ENCODE results near the gene PMFBP1.

- TF ChIP-seq, protein P1, sequence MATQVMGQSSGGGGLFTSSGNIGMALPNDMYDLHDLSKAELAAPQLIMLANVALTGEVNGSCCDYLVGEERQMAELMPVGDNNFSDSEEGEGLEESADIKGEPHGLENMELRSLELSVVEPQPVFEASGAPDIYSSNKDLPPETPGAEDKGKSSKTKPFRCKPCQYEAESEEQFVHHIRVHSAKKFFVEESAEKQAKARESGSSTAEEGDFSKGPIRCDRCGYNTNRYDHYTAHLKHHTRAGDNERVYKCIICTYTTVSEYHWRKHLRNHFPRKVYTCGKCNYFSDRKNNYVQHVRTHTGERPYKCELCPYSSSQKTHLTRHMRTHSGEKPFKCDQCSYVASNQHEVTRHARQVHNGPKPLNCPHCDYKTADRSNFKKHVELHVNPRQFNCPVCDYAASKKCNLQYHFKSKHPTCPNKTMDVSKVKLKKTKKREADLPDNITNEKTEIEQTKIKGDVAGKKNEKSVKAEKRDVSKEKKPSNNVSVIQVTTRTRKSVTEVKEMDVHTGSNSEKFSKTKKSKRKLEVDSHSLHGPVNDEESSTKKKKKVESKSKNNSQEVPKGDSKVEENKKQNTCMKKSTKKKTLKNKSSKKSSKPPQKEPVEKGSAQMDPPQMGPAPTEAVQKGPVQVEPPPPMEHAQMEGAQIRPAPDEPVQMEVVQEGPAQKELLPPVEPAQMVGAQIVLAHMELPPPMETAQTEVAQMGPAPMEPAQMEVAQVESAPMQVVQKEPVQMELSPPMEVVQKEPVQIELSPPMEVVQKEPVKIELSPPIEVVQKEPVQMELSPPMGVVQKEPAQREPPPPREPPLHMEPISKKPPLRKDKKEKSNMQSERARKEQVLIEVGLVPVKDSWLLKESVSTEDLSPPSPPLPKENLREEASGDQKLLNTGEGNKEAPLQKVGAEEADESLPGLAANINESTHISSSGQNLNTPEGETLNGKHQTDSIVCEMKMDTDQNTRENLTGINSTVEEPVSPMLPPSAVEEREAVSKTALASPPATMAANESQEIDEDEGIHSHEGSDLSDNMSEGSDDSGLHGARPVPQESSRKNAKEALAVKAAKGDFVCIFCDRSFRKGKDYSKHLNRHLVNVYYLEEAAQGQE (IDR thresholded peaks at IDR 0.05; ENCODE audit: low read depth, low read length) = no peak
- TF ChIP-seq ZBTB33 (IDR thresholded peaks at IDR 0.05; ENCODE audit: borderline replicate concordance, low read depth) (no peak), CTCF (IDR thresholded peaks at IDR 0.05) (no peak), EZH2phosphoT487 (IDR thresholded peaks at IDR 0.05; ENCODE audit: borderline replicate concordance, low read depth) (no peak), RXRA (IDR thresholded peaks at IDR 0.05; ENCODE audit: borderline replicate concordance, low read depth) (no peak), FOXJ3 (CRISPR knock-in tag; IDR thresholded peaks at IDR 0.05) (no peak), RFX5 (IDR thresholded peaks at IDR 0.05; ENCODE audit: low read length) (no peak)
Observed at GRCh38 chr16:72112906-72113615, 58.9 kb downstream of the PMFBP1 start.
